A549 (cell line): ENCODE measurements around the gene RASA4B.
"Not testable (repeated sequence)": the region's sequence is repeated elsewhere in the genome, so short reads cannot be mapped to it uniquely, and the experiment has no call there.

ENCODE experiments used
- CBX8 ChIP-seq: fragments of 200-600 bp; sonication (generic); IDR thresholded peaks from 2 replicates; pipeline ENCODE4 v1.6.1; 2016
- CHD2 ChIP-seq: fragments of 150-350 bp; IDR thresholded peaks from 2 replicates; pipeline ENCODE4 v1.6.1; 2014; ENCODE audit warnings: low read length; ENCODE audit not compliant: partially characterized antibody
- CHD4 ChIP-seq: fragments of 200-600 bp; sonication (generic); IDR thresholded peaks from 2 replicates; pipeline ENCODE4 v1.6.1; 2016; ENCODE audit warnings: antibody characterized with exemption, mild to moderate bottlenecking, borderline replicate concordance
- CTCF ChIP-seq: fragments of >200 bp; sonication (Bioruptor Twin); formaldehyde crosslinking; IDR thresholded peaks from 3 replicates; pipeline ENCODE4 v1.5.1; 2016
- EP300 ChIP-seq, 2 experiments: fragments of >200 bp; sonication (Bioruptor Twin); formaldehyde crosslinking; IDR thresholded peaks; 2 replicates in 1 of 2; 3 replicates in 1 of 2; pipeline ENCODE4 v1.6.1; 2016 to 2017
- HDAC2 ChIP-seq: fragments of 200-600 bp; sonication (generic); IDR thresholded peaks from 2 replicates; pipeline ENCODE4 v1.6.1; 2016
- HMGXB4 ChIP-seq: fragments of 250-450 bp; sonication (Bioruptor Pico); IDR thresholded peaks from 2 replicates; pipeline ENCODE4 v1.5.0; 2021; ENCODE audit warnings: mild to moderate bottlenecking, moderate library complexity, borderline replicate concordance
- KDM1A ChIP-seq: fragments of 200-600 bp; sonication (generic); IDR thresholded peaks from 2 replicates; pipeline ENCODE4 v1.6.1; 2016; ENCODE audit warnings: low read depth, mild to moderate bottlenecking
- POLR2A ChIP-seq: IDR thresholded peaks from 2 replicates; pipeline ENCODE4 v1.6.1; 2012; ENCODE audit warnings: mild to moderate bottlenecking, low read length
- RAD21 ChIP-seq, 2 experiments: fragments of >200 bp in 1 of 2; sonication (Bioruptor Twin) in 1 of 2; formaldehyde crosslinking in 1 of 2; IDR thresholded peaks in 1 of 2; conservative IDR thresholded peaks in 1 of 2; 2 replicates in 1 of 2; 3 replicates in 1 of 2; pipeline ENCODE4 v1.6.1; 2012 to 2018; ENCODE audit warnings: inconsistent platforms in 1 of 2
- RFX5 ChIP-seq: fragments of 450-650 bp; IDR thresholded peaks from 2 replicates; pipeline ENCODE4 v1.7.1; 2014; ENCODE audit warnings: antibody characterized with exemption, mild to moderate bottlenecking, moderate library complexity
- ZC3H11A ChIP-seq: fragments of 450-650 bp; IDR thresholded peaks from 2 replicates; pipeline ENCODE4 v1.6.1; 2014; ENCODE audit warnings: antibody characterized with exemption, mild to moderate bottlenecking
- ZSCAN20 ChIP-seq: fragments of 250-450 bp; sonication (Bioruptor Pico); IDR thresholded peaks from 2 replicates; pipeline ENCODE4 v1.8.0; 2022; ENCODE audit warnings: mild to moderate bottlenecking, moderate library complexity

- not testable (repeated sequence) for TF ChIP-seq CTCF; CBX8; ZSCAN20 (CRISPR knock-in tag); POLR2A; RAD21 (conservative IDR thresholded peaks at IDR 0.05 in 1 of 2, IDR thresholded peaks at IDR 0.05 in 1 of 2); HDAC2; RFX5; EP300 (IDR thresholded peaks at IDR 0.05); HMGXB4 (CRISPR knock-in tag); ZC3H11A; CHD2; KDM1A; CHD4
These were observed 23.0 kb upstream of the RASA4B start for GRCh38 chr7:102540604-102541003.
